GM21390 (cell line): ENCODE results near the gene S100A4.

ENCODE experiments used
- ATAC-seq: cut with Tn5 transposase; IDR thresholded peaks from one replicate; pipeline ENCODE4 v1.9.1; 2021; ENCODE audit not compliant: unreplicated experiment

Gene S100A4

DNA sequence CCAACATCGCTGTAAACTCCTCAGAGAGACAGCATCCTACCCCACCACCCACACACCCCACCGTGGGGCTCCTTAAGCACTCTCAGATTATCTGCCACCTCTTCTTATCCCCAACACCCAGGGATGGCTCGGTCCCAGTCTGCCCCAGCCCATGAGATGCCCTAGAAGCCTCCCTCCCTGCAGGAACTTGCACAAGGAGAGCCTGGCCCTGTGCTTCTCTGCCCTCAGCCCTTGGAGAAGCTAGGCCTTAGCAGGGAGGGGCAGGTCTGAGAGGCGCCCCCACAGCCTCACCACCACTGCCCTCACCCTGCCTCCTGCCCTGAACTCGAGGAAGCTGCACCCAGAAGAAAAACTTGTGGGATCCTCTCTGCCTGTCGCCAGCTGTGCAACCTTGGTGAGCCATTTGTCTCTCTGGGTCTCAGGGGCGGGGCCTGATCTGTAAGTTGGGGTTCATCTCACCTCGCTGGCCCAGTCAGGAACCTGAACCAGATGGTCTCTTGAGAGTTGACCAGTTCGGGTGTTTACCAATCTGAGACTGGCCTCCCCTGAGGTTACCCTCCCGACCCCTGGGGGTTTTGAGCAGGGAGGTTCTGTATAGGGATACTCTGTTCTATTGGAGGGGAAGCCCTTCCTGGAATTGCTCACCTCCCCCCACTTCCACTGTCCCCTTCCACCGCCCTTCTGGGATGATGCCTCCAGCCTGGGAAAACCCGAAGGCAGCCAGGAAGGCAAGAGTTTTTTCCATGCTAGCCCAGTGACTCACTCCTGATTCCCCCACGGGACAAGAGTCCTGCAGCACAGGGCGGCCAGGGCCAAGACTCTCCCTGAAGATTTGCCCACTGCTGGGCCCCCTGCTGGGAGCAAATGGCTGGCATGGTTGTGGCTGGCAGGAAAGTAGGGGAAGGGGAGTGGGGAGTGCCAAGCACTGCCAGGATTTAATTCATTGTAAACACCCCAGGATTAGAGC lies 3.4 kb upstream of the S100A4 start, which contains the start of gene S100A3:
Gene S100A3 (minus strand): TSS at position 537 of the 967 bp plus-strand sequence. CDS start 773 bp downstream, outside the sequence.
- no peak for ATAC-seq

DNA sequence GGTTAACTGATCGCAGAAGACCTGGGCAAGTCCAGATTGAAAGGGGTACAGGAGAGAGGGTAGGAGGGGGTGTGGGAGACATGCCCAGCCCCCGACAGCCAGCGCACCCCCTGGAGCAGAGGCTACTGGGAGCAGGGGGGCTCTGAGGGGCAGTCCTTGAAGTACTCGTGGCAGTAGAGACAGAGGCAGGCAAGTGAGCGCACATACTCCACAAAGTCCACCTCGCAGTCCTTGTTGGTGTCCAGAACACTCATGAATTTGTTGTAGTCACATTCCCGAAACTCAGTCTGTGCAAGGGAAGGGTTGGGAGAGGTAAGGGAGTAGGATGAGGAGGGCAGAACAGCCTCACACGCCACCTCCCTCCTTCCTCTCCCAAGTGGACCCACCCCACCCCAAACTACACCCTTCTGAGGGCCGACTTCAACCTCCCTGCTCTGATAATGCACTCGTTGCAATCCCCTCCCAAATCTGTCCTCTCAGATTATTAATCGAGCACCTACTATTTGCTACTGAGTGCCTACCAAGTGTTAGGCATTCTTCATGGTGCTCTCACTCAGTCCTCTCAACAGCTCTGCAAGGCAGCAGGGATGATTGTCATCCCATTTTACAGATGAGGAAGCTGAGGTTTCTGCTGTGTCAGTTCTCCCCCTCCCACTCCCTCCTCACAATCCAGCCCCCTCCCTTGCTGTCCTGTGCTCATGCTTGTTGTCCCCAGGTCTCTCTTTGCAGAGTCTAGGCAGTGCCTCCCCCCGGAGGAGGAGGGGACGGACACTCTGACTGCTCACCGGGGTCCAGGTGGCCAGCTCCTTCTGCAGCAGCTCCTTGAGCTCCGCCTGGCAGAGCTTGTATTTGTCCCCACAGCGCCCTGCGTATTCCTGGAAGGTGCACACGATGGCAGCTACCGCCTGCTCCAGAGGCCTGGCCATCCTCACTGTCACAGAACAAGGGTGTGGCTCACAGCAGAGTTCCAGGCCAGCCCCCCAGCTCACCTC lies 2.2 kb upstream of the S100A4 start:
- no peak for ATAC-seq

DNA sequence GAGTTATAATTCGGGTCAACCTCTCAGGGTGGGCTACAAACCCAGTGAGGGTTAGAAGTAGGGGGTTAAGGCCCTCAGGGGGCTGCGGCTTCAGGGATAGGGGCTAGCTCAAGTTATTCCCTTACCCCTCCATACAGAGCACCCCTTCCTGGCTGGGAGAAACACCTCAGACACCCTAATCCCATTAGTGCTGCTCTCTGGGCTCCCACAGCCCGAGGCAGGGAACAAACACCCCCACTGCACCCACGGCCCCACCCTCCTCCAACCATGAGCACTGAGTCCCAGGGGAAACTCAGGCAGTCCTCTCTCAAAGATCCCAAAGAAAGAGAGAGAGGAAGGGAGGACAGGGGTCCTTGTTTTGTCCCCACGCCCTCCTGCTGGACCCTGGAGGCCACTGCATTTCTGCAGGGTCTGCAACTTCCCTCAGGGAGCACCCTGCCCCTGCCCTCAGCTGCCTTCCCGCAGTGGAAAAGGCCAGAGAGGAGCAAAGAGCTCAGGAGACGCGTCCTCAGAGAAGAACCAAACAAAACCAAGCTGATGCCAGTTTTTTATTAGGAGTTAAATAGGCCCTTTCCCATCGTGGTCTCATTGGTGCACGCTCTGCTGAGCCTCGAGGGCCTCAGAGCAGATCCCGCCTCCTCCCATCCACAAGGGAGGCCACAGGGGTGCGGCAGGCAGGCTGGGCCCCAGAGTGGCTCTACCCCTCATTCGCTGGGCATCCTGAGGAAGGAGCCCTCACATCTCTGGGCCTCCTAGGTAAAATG lies 1.4 kb upstream of the S100A4 start:
- no peak for ATAC-seq

GRCh38 chr1:153546371-153546770 lies 765 bp upstream of the S100A4 start:
- no peak for ATAC-seq

DNA sequence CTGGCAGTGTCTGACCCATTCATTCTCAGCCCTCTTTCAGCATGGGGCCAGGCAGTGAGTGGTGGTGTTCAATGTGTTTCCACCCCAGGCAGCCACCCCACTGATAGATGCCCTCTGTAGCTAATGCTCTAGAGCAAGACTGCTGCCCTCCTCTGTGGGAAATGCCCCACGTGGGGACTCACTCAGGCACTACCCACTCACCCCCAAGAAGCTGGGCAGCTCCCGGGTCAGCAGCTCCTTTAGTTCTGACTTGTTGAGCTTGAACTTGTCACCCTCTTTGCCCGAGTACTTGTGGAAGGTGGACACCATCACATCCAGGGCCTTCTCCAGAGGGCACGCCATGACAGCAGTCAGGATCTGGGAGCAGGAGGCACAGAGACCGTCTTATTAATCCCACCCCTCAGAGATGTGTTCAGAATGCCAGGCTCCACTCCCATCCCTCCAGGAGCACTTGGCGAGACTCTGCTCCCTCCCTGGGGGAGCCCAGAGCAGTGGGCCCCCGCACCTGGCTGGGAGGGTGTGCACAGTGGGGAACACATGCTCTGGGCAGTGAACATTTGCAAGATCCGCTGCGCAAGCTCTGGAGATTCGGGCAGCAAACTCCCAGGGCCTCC lies 1.0 kb downstream of the S100A4 start:
- ATAC-seq, result no peak

GRCh38 chr1:153543736-153544135 lies 1.9 kb downstream of the S100A4 start:
- no peak for ATAC-seq

- ATAC-seq, result no peak
These were observed 2.5 kb downstream of the S100A4 start for GRCh38 chr1:153542956-153543711.

DNA sequence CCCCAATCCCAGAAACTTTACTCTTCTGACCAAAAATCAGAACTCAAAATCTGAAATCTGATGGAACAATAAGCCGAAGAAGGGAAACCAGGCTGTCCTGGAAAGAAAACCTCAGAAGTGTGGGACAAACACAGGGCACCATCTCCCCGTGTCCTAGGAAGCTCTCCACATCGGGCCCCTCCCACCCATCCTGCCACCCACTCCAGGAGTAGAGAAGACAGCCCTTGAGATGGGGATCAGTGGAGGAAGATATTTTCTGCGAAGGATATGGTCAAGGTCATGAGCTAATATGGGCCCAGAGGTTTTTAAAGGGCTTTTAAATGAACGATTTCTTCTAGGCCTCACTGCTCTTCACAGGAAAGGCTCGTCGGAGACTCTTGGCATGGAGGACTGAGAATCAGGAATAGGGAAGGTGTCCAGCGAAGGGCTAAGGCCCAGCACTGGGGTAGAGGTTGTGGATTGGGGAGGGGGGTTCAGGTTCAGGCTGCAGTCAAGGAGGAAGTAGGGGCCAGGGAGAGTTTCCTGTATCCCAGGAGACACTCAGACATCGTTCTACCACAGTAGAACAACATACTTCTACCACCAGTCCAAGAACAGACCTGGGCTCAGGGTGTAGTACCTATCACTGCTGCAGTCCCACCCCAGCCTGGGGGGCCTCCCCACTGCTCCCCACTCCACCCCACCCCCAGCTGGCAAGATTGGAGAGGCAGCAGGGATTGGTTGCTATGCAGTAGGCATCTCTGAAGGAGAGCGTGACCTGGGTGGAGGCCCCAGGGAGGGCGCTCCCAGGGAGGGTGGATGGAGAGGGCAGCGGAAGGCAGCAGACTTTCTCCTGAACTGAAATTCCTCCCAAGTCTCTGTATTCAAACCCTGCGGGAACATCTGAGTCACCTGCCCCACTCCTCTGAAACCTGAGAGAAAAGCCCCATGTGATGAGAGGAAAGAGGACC lies 3.7 kb downstream of the S100A4 start:
- no peak for ATAC-seq

DNA sequence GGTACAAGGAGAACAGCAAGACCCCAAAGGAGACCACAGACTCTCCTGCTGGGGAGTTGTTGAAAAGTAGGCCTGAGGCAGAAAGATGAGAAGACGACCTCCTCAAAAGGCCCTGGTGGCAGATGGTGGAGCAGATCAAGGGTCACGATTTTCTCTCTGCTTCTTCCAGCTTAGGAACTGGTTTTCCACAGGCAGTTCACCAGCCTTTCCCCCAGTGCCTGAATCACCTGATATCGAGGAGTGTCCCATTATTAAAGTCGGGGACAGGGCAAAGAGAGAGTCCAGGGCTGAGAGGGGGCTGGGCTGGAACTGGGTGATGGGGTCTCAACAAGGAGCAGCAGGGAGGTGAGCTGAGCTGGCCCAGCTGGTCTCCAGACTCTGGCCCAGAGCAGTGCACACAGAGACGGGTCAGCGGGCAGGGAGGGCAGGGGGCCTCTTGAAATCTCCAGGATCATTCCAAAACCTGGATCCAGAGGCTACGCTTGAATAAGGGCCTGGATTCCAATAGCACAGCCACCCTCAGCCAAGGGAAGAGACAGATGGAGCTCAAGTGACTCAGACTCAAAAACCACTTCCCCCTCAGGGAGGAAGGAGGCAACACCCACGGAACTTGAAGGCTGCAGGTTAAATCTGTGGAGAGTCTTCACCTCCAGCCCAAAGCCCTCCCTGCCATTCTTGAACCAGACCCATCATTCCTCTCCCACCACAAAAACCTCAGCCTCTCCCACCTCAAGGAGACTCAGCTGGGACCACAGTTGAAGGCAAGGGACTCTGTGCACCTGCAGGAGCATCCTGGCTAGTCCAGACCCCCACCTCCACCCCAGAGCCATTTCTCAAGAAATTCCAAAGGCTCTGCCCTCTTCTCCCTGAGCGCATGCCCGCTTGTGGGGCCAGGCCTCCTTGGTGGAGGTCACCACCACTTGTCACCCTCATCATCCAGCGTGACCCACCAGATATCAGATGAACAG lies 4.9 kb downstream of the S100A4 start, which contains the start of gene S100A5:
Gene S100A5 (minus strand): TSS at position 541 of the 968 bp plus-strand sequence. CDS start 743 bp downstream, outside the sequence.
- no peak for ATAC-seq

- ATAC-seq, result no peak
These were observed 6.1 kb downstream of the S100A4 start for GRCh38 chr1:153539395-153540093.

DNA sequence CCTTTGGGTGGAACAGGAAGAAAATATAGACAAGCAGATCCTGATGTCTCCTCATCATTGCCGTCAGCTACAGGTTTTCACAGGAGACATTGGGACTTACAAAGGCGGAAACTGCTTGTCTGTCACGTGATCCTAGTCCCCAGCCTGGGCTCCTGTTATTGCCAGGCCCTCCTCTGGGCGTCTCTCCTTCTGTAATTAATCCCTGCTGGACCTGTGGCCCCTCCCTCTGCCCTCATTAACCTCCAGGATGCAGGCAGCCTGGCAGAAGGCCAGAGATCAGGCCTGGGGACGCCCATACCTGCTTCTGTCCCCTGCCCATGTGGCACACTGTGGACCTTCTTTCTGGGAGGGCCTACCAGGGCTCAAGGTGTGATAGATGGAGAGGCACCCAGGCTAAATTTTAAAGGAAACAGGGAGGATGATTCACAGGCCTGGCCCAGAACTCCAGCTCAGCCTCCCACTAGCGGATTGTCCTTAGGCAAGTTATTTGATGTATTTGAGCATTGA lies 7.2 kb downstream of the S100A4 start:
- no peak for ATAC-seq

- ATAC-seq, result no peak
These were observed 8.3 kb downstream of the S100A4 start for GRCh38 chr1:153537376-153537730.

GRCh38 chr1:153536671-153537375 lies 8.8 kb downstream of the S100A4 start:
- ATAC-seq, result no peak

- no peak for ATAC-seq
These were observed 9.5 kb downstream of the S100A4 start for GRCh38 chr1:153536012-153536670.
